IMR-90 (cell line): ENCODE measurements around the gene ANG. TPM values are rescaled to one million over a fixed set of nuclear protein-coding genes. Genes with fewer than 3 reads are reported as not detected.
A peak's percentile ranks its signal among the peaks of the same experiment; 100 is the strongest.

Source experiments
- ATAC-seq: fragments of 200-7000 bp; cut with Tn5 transposase; 2 replicates; pipeline ENCODE4 v1.9.1; 2020; ENCODE audit warnings: low read depth, mild to moderate bottlenecking, moderate library complexity
- BruUV-seq: library from RNA; stranded (reverse); fragments of 400-500 nt; replicated peaks from 2 replicates; lab custom pipeline; 2021; lab: Mats Ljungman, UMichigan
- CTCF ChIA-PET: fragments of 300-600 bp; formaldehyde crosslinking; extraction: SDS; loops from one replicate; lab custom pipeline; 2021; ENCODE audit warnings: antibody characterized with exemption; lab: Yijun Ruan, JAX
- POLR2A ChIA-PET: fragments of 300-600 bp; sonication (Branson Sonifier 250); formaldehyde crosslinking; loops from one replicate; lab custom pipeline; 2022; ENCODE audit warnings: antibody characterized with exemption; ENCODE audit not compliant: unreplicated experiment; lab: Charles Lee
- DNase-seq: peaks from one replicate; pipeline ENCODE4 v3.0.0; 2013
- H2AFZ ChIP-seq: replicated peaks from 2 replicates; pipeline ENCODE3; 2013; ENCODE audit warnings: low read length, mild to moderate bottlenecking; ENCODE audit not compliant: poor library complexity
- H2AK5ac ChIP-seq: 2 replicates; pipeline ENCODE4 v1.6.1; 2013; ENCODE audit warnings: low read depth, low read length, inconsistent platforms
- H2AK9ac ChIP-seq: replicated peaks from 2 replicates; pipeline ENCODE3; 2013; ENCODE audit warnings: mild to moderate bottlenecking, low read depth, low read length, moderate library complexity; ENCODE audit not compliant: poor library complexity
- H2BK120ac ChIP-seq: 2 replicates; pipeline ENCODE4 v1.6.1; 2013; ENCODE audit warnings: low read depth, low read length, inconsistent platforms
- H2BK15ac ChIP-seq: 3 replicates; pipeline ENCODE4 v1.6.1; 2013; ENCODE audit warnings: low read depth, low read length, inconsistent platforms
- H2BK20ac ChIP-seq: 2 replicates; pipeline ENCODE4 v1.6.1; 2013; ENCODE audit warnings: low read depth, mild to moderate bottlenecking, inconsistent platforms, low read length, moderate library complexity
- H2BK5ac ChIP-seq: 2 replicates; pipeline ENCODE4 v1.6.1; 2013; ENCODE audit warnings: mild to moderate bottlenecking, low read depth, low read length, inconsistent platforms; ENCODE audit not compliant: poor library complexity, severe bottlenecking
- H3K14ac ChIP-seq: replicated peaks from 2 replicates; pipeline ENCODE4 v1.6.1; 2013; ENCODE audit warnings: low read depth, low read length, inconsistent platforms
- H3K18ac ChIP-seq: 2 replicates; pipeline ENCODE4 v1.6.1; 2013; ENCODE audit warnings: low read depth, low read length, control low read depth
- H3K23ac ChIP-seq: 2 replicates; pipeline ENCODE4 v1.6.1; 2013; ENCODE audit warnings: low read depth, low read length, inconsistent platforms
- H3K27ac ChIP-seq: 2 replicates; pipeline ENCODE4 v1.5.1; 2013; ENCODE audit warnings: mild to moderate bottlenecking, control low read depth, low read length; ENCODE audit not compliant: insufficient read depth
- H3K27me3 ChIP-seq: 2 replicates; pipeline ENCODE4 v1.6.1; 2013; ENCODE audit warnings: low read length; ENCODE audit not compliant: control insufficient read depth, insufficient read depth
- H3K36me3 ChIP-seq: 2 replicates; pipeline ENCODE4 v1.6.1; 2013; ENCODE audit warnings: low read length, mixed read lengths; ENCODE audit not compliant: control insufficient read depth, insufficient read depth
- H3K4ac ChIP-seq: 2 replicates; pipeline ENCODE4 v1.6.1; 2013; ENCODE audit warnings: low read depth, low read length, inconsistent platforms
- H3K4me1 ChIP-seq: 2 replicates; pipeline ENCODE4 v1.6.1; 2013; ENCODE audit warnings: low read length, mixed read lengths; ENCODE audit not compliant: control insufficient read depth, insufficient read depth
- H3K4me2 ChIP-seq: 2 replicates; pipeline ENCODE4 v1.6.1; 2013; ENCODE audit warnings: low read depth, mild to moderate bottlenecking, control low read depth, low read length, moderate library complexity
- H3K4me3 ChIP-seq: 2 replicates; pipeline ENCODE4 v1.5.1; 2013; ENCODE audit warnings: low read depth, mild to moderate bottlenecking, control low read depth, low read length, moderate library complexity; ENCODE audit not compliant: insufficient read depth
- H3K56ac ChIP-seq: 2 replicates; pipeline ENCODE4 v1.6.1; 2013; ENCODE audit warnings: low read length, inconsistent platforms; ENCODE audit not compliant: insufficient read depth; ENCODE audit errors: extremely low read depth
- H3K79me1 ChIP-seq, 2 experiments: 2 replicates each; pipeline ENCODE4 v1.6.1; 2013; ENCODE audit warnings: low read length in 2 of 2, inconsistent platforms in 1 of 2, low read depth in 1 of 2
- H3K9ac ChIP-seq: 2 replicates; pipeline ENCODE4 v1.6.1; 2013; ENCODE audit warnings: low read depth, low read length, control low read depth
- H3K9me1 ChIP-seq: 2 replicates; pipeline ENCODE4 v1.6.1; 2013; ENCODE audit warnings: low read length, inconsistent platforms; ENCODE audit not compliant: insufficient read depth
- H3K9me3 ChIP-seq: 2 replicates; pipeline ENCODE4 v1.6.1; 2013; ENCODE audit warnings: low read length; ENCODE audit not compliant: control insufficient read depth, insufficient read depth
- H4K20me1 ChIP-seq: 2 replicates; pipeline ENCODE4 v1.6.1; 2013; ENCODE audit warnings: low read length, inconsistent platforms; ENCODE audit not compliant: insufficient read depth
- H4K5ac ChIP-seq: 2 replicates; pipeline ENCODE4 v1.6.1; 2013; ENCODE audit warnings: mild to moderate bottlenecking, low read depth, low read length, control low read depth
- H4K8ac ChIP-seq, 2 experiments: 2 replicates each; pipeline ENCODE4 v1.6.1; 2013; ENCODE audit warnings: low read depth in 2 of 2, low read length in 2 of 2, control low read depth in 1 of 2, inconsistent platforms in 1 of 2
- H4K91ac ChIP-seq: 2 replicates; pipeline ENCODE4 v1.6.1; 2013; ENCODE audit warnings: low read depth, low read length, inconsistent platforms; ENCODE audit not compliant: insufficient read depth
- BHLHE40 ChIP-seq: fragments of 150-350 bp; IDR thresholded peaks from 2 replicates; pipeline ENCODE4 v1.6.1; 2016; ENCODE audit warnings: mild to moderate bottlenecking, low read depth, low read length
- CEBPB ChIP-seq: IDR thresholded peaks from 2 replicates; pipeline ENCODE4 v1.6.1; 2012; ENCODE audit warnings: low read depth, low read length, improper control_type of control experiment
- CHD1 ChIP-seq: IDR thresholded peaks from 2 replicates; pipeline ENCODE4 v1.6.1; 2012; ENCODE audit warnings: low read depth, low read length, improper control_type of control experiment
- FOS ChIP-seq: fragments of 150-350 bp; IDR thresholded peaks from 2 replicates; pipeline ENCODE4 v1.6.1; 2016; ENCODE audit warnings: low read depth, low read length
- MAFK ChIP-seq: IDR thresholded peaks from 2 replicates; pipeline ENCODE4 v1.6.1; 2012; ENCODE audit warnings: low read depth, low read length, improper control_type of control experiment
- MAZ ChIP-seq: IDR thresholded peaks from 2 replicates; pipeline ENCODE4 v1.6.1; 2012; ENCODE audit warnings: low read depth, mild to moderate bottlenecking, low read length, improper control_type of control experiment, moderate library complexity, borderline replicate concordance
- MXI1 ChIP-seq: IDR thresholded peaks from 2 replicates; pipeline ENCODE4 v1.6.1; 2012; ENCODE audit warnings: low read depth, mild to moderate bottlenecking, low read length, moderate library complexity, borderline replicate concordance
- NFE2L2 ChIP-seq: fragments of 150-350 bp; IDR thresholded peaks from 2 replicates; pipeline ENCODE4 v1.6.1; 2016; ENCODE audit warnings: low read depth, mild to moderate bottlenecking, low read length
- POLR2A ChIP-seq: IDR thresholded peaks from 2 replicates; pipeline ENCODE4 v1.6.1; 2012; ENCODE audit warnings: mild to moderate bottlenecking, low read depth, low read length
- RAD21 ChIP-seq: IDR thresholded peaks from 2 replicates; pipeline ENCODE4 v1.6.1; 2012; ENCODE audit warnings: low read length, improper control_type of control experiment
- RCOR1 ChIP-seq: IDR thresholded peaks from 2 replicates; pipeline ENCODE4 v1.6.1; 2012; ENCODE audit warnings: mild to moderate bottlenecking, low read length, improper control_type of control experiment; ENCODE audit not compliant: insufficient replicate concordance
- RFX5 ChIP-seq: IDR thresholded peaks from 2 replicates; pipeline ENCODE4 v1.8.0; 2012; ENCODE audit warnings: low read depth, mild to moderate bottlenecking, low read length, moderate library complexity
- SMC3 ChIP-seq: fragments of 150-350 bp; IDR thresholded peaks from 2 replicates; pipeline ENCODE4 v1.6.1; 2016; ENCODE audit warnings: low read depth, mild to moderate bottlenecking, antibody characterized with exemption, low read length, moderate library complexity
- WGBS, 2 experiments: methylation state at CpG; one replicate each; pipeline versions ENCODE4 v1.1.5 to v1.1.7; 2013; ENCODE audit warnings: missing lambda C conversion rate in 2 of 2; ENCODE audit not compliant: insufficient read length in 1 of 2; ENCODE audit errors: extremely low coverage in 2 of 2; 5-methylcytosine and 5-hydroxymethylcytosine counted together
- dilution Hi-C: fragments of 300-500 bp; cut with HindIII; formaldehyde crosslinking; loops from one replicate; pipeline ENCODE4 v1.14.3; 2018; ENCODE audit warnings: low sequenced_read_pairs; ENCODE audit not compliant: unreplicated experiment
- in situ Hi-C: fragments of 300-500 bp; cut with MboI; formaldehyde crosslinking; loops from 3 replicates; pipeline ENCODE4 v1.14.3; 2019; ENCODE audit warnings: low sequenced_read_pairs, inconsistent platforms, mixed read lengths
- intact Hi-C: fragments of 100-400 bp; cut with micrococcal nuclease; formaldehyde crosslinking; loops from 2 replicates; pipeline ENCODE4 v1.10.0; 2022
- polyA plus RNA-seq, 3 experiments: library from polyadenylated mRNA; depleted of rRNA; stranded (reverse); fragments of >200 nt; gene quantifications; 2 replicates each; pipeline ENCODE4 v1.2.3, GENCODE V29; 2012; ENCODE audit warnings: low replicate concordance in 1 of 3
- total RNA-seq: library from RNA; depleted of rRNA; stranded (reverse); fragments of >200 nt; gene quantifications from 2 replicates; pipeline ENCODE4 v1.2.3, GENCODE V29; 2012
- TF ChIP-seq, protein P1 (sequence below): conservative IDR thresholded peaks from 2 replicates; pipeline ENCODE4 v1.5.1; 2012; ENCODE audit warnings: mild to moderate bottlenecking, low read depth, low read length, improper control_type of control experiment
- TF ChIP-seq, protein P2 (sequence below): fragments of 150-350 bp; IDR thresholded peaks from 2 replicates; pipeline ENCODE4 v1.6.1; 2017; ENCODE audit warnings: mild to moderate bottlenecking, antibody characterized with exemption, low read length, low read depth
- TF ChIP-seq, protein P3 (sequence below): fragments of 150-350 bp; IDR thresholded peaks from 2 replicates; pipeline ENCODE4 v1.6.1; 2016; ENCODE audit warnings: low read depth, mild to moderate bottlenecking, low read length, moderate library complexity, borderline replicate concordance

The ANG gene
- total and polyA plus RNA-seq, 2 of the 4 experiments (the other 2 are of a cell fraction): 3.6 to 4.7 TPM

DNA sequence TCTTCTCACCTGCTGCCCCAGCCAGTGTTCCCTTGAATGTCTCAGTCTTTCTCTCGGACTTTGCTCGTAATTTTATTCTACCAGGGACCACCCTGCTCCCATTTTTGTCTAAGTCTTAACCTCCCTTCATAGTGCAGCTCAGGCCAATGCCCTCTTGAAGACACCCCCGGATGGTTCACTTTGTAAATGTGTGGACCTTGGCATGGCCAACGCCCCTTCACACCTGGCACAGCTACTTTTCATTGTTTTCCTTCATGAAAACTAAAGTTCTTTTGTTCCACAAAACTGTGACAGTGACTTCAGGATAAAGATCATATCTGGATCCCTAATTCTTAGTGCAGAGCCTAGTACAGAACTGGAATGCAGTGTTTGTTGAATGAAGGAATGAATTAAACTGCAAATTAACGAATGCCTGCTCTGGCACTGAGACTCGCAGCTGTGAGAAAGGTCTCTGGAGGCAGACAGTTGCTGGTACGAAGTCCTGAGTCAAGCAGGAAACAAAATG lies 7.7 kb upstream of the ANG start:
- H3K27ac ChIP-seq: no peak overlapping the region
- no peak overlapping the region for H2BK120ac ChIP-seq
- H3K4me1 ChIP-seq: no peaks in the 10 kb centered on the region
- ChIA-PET POLR2A (no interaction called here), CTCF (interaction anchor here (1.4 kb wide), 1 partner anchor 10 kb away, joined by 7 read pairs; no protein-coding TSS in a partner anchor)
- ATAC-seq: no peak
- H4K8ac ChIP-seq: peak overlapping the region in 1 of 2 experiments; percentile 44; a peak in 1 of 4 replicates
- no peak overlapping the region for H2AK5ac ChIP-seq
- 5% methylated on average over 4 of the region's 7 CpGs; no CpG with 5 or more reads in 1 of the 2 experiments for WGBS, 2 experiments
- peaks cover 6% of the 10 kb centered on the region for H4K20me1 ChIP-seq
- no peaks in the 10 kb centered on the region for H3K9me3 ChIP-seq
- no peak overlapping the region for H4K5ac ChIP-seq
- peak overlapping the region; percentile 56 for H3K9ac ChIP-seq
- no peak overlapping the region for H3K18ac ChIP-seq
- H3K27me3 ChIP-seq: no peaks in the 10 kb centered on the region; the same call in 1 of the 2 replicates
- H3K14ac ChIP-seq: no peak overlapping the region
- H2AFZ ChIP-seq: peak overlapping the region; percentile 91
- H3K4me2 ChIP-seq: peak overlapping the region; percentile 82
- no peak overlapping the region for H3K4ac ChIP-seq
- in situ Hi-C loops (loop anchor here (5.0 to 10.0 kb wide), 3 partner anchors 49 to 356 kb away; partner anchors contain the start of gene TEP1), intact Hi-C loops (loop anchor here (1.0 to 5.0 kb wide), 2 partner anchors 48 to 421 kb away; partner anchors contain the start of gene TMEM253), dilution Hi-C loops (no loop called here)
- no peak overlapping the region for H4K91ac ChIP-seq
- TF ChIP-seq MAZ (no peak), POLR2A (no peak), CHD1 (no peak), SMC3 (no peak), RCOR1 (no peak), MXI1 (no peak), CEBPB (no peak), NFE2L2 (no peak), RFX5 (no peak), FOS (no peak), BHLHE40 (no peak), MAFK (no peak), RAD21 (no peak)
- TF ChIP-seq, protein P1, sequence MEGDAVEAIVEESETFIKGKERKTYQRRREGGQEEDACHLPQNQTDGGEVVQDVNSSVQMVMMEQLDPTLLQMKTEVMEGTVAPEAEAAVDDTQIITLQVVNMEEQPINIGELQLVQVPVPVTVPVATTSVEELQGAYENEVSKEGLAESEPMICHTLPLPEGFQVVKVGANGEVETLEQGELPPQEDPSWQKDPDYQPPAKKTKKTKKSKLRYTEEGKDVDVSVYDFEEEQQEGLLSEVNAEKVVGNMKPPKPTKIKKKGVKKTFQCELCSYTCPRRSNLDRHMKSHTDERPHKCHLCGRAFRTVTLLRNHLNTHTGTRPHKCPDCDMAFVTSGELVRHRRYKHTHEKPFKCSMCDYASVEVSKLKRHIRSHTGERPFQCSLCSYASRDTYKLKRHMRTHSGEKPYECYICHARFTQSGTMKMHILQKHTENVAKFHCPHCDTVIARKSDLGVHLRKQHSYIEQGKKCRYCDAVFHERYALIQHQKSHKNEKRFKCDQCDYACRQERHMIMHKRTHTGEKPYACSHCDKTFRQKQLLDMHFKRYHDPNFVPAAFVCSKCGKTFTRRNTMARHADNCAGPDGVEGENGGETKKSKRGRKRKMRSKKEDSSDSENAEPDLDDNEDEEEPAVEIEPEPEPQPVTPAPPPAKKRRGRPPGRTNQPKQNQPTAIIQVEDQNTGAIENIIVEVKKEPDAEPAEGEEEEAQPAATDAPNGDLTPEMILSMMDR: no peak
- TF ChIP-seq, protein P2, sequence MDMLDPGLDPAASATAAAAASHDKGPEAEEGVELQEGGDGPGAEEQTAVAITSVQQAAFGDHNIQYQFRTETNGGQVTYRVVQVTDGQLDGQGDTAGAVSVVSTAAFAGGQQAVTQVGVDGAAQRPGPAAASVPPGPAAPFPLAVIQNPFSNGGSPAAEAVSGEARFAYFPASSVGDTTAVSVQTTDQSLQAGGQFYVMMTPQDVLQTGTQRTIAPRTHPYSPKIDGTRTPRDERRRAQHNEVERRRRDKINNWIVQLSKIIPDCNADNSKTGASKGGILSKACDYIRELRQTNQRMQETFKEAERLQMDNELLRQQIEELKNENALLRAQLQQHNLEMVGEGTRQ: no peak
- TF ChIP-seq, protein P3, sequence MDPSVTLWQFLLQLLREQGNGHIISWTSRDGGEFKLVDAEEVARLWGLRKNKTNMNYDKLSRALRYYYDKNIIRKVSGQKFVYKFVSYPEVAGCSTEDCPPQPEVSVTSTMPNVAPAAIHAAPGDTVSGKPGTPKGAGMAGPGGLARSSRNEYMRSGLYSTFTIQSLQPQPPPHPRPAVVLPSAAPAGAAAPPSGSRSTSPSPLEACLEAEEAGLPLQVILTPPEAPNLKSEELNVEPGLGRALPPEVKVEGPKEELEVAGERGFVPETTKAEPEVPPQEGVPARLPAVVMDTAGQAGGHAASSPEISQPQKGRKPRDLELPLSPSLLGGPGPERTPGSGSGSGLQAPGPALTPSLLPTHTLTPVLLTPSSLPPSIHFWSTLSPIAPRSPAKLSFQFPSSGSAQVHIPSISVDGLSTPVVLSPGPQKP: no peak
- 0 out of 4 replicates have a peak, but pooled peaks cover 0 to under 1% of the 10 kb centered on the region in 2 experiments for H3K79me1 ChIP-seq
- H2AK9ac ChIP-seq: no peak overlapping the region
- DNase-seq: no peak
- H3K36me3 ChIP-seq: no peaks in the 10 kb centered on the region
- H3K4me3 ChIP-seq: peak overlapping the region; percentile 65
- BruUV-seq: no TSS peak
- H2BK5ac ChIP-seq: no peak overlapping the region
- peaks cover 4% of the 10 kb centered on the region; the same call in 1 of the 2 replicates for H3K9me1 ChIP-seq
- H2BK20ac ChIP-seq: no peak overlapping the region
- H3K23ac ChIP-seq: no peak overlapping the region
- H3K56ac ChIP-seq: no peak overlapping the region
- H2BK15ac ChIP-seq: no peak overlapping the region
